ENCODE measurements around the gene ETV1. TPM values are rescaled to one million over a fixed set of nuclear protein-coding genes. Genes with fewer than 3 reads are reported as not detected.

The ETV1 gene
- total and polyA plus RNA-seq, 4 donors: 12.7 to 85.3 (median 45.1) TPM

- no peak for TF ChIP-seq CTCF (IDR thresholded peaks at IDR 0.05; ENCODE audit: control extremely low read depth, extremely low read depth)
- DNase-seq: no peak
- no peak overlapping the region for H3K4me3 ChIP-seq
- ATAC-seq (ENCODE audit: insufficient read depth, low FRiP score): no peak
- H3K9me3 ChIP-seq (ENCODE audit: control insufficient read depth in 4 of 4, insufficient read depth in 3 of 4, low read length in 3 of 4): peaks cover 0 to 3% (median 0%) of the 10 kb centered on the region in 4 donors
- no peak overlapping the region for H3K27ac ChIP-seq (ENCODE audit: low read depth in 1 of 2, low read length in 1 of 2)
- no peaks in the 10 kb centered on the region for H3K4me1 ChIP-seq (ENCODE audit: control insufficient read depth in 5 of 5, insufficient read depth in 5 of 5, low read length in 5 of 5)
- H3K36me3 ChIP-seq (ENCODE audit: control insufficient read depth in 4 of 4, insufficient read depth in 4 of 4, low read length in 4 of 4): no peaks in the 10 kb centered on the region
- WGBS, 2 donors: 83 to 89% methylated on average over 3 of the region's 3 CpGs
- no peaks in the 10 kb centered on the region for H3K27me3 ChIP-seq (ENCODE audit: control insufficient read depth in 3 of 3, insufficient read depth in 3 of 3, low read length in 2 of 3)
- H3K9ac ChIP-seq (ENCODE audit: insufficient read depth in 1 of 2, low read length in 2 of 2): no peak overlapping the region
Observed at GRCh38 chr7:14001139-14001538, 11.7 kb upstream of the ETV1 start.

GRCh38 chr7:14000247-14000646, 10.8 kb upstream of the ETV1 start:
- Histone ChIP-seq H3K27ac (ENCODE audit: low read depth in 1 of 2, low read length in 1 of 2) (no peak overlapping the region), H3K4me3 (no peak overlapping the region), H3K27me3 (ENCODE audit: control insufficient read depth in 3 of 3, insufficient read depth in 3 of 3, low read length in 2 of 3) (no peaks in the 10 kb centered on the region), H3K36me3 (ENCODE audit: control insufficient read depth in 4 of 4, insufficient read depth in 4 of 4, low read length in 4 of 4) (no peaks in the 10 kb centered on the region), H3K9me3 (ENCODE audit: control insufficient read depth in 4 of 4, insufficient read depth in 3 of 4, low read length in 3 of 4) (peaks cover 0 to 3% (median 0%) of the 10 kb centered on the region in 4 donors), H3K4me1 (ENCODE audit: control insufficient read depth in 5 of 5, insufficient read depth in 5 of 5, low read length in 5 of 5) (no peaks in the 10 kb centered on the region), H3K9ac (ENCODE audit: insufficient read depth in 1 of 2, low read length in 2 of 2) (no peak overlapping the region)
- WGBS, 2 donors: 64 to 66% methylated on average over 1 of the region's 1 CpG
- DNase-seq (no peak), ATAC-seq (ENCODE audit: insufficient read depth, low FRiP score) (peak; percentile 58)
- TF ChIP-seq CTCF (IDR thresholded peaks at IDR 0.05; ENCODE audit: control extremely low read depth, extremely low read depth): no peak

- Histone ChIP-seq H3K4me3 (no peak overlapping the region), H3K4me1 (ENCODE audit: control insufficient read depth in 5 of 5, insufficient read depth in 5 of 5, low read length in 5 of 5) (no peaks in the 10 kb centered on the region), H3K27me3 (ENCODE audit: control insufficient read depth in 3 of 3, insufficient read depth in 3 of 3, low read length in 2 of 3) (no peaks in the 10 kb centered on the region), H3K9ac (ENCODE audit: insufficient read depth in 1 of 2, low read length in 2 of 2) (no peak overlapping the region), H3K9me3 (ENCODE audit: control insufficient read depth in 4 of 4, insufficient read depth in 3 of 4, low read length in 3 of 4) (peaks cover 0 to 3% (median 0%) of the 10 kb centered on the region in 4 donors), H3K36me3 (ENCODE audit: control insufficient read depth in 4 of 4, insufficient read depth in 4 of 4, low read length in 4 of 4) (no peaks in the 10 kb centered on the region), H3K27ac (ENCODE audit: low read depth in 1 of 2, low read length in 1 of 2) (no peak overlapping the region)
- ATAC-seq (ENCODE audit: insufficient read depth, low FRiP score) (no peak), DNase-seq (no peak)
- 66 to 87% methylated on average over 5 of the region's 5 CpGs for WGBS, 2 donors
- no peak for TF ChIP-seq CTCF (IDR thresholded peaks at IDR 0.05; ENCODE audit: control extremely low read depth, extremely low read depth)
Observed at GRCh38 chr7:13998866-13999265, 9.4 kb upstream of the ETV1 start.

- peak in 2 of 3 donors; percentile 15 to 84 for DNase-seq
- H3K4me3 ChIP-seq: no peak overlapping the region
Observed at GRCh38 chr7:13992596-13992964, 3.1 kb upstream of the ETV1 start.

More at GRCh38 chr7:13992596-13992964, 3.1 kb upstream of the ETV1 start:
- Histone ChIP-seq H3K27me3 (ENCODE audit: control insufficient read depth in 3 of 3, insufficient read depth in 3 of 3, low read length in 2 of 3) (no peaks in the 10 kb centered on the region), H3K27ac (ENCODE audit: low read depth in 1 of 2, low read length in 1 of 2) (peak overlapping the region; percentile 89 to 92), H3K9me3 (ENCODE audit: control insufficient read depth in 4 of 4, insufficient read depth in 3 of 4, low read length in 3 of 4) (peaks cover 0 to 2% (median 0%) of the 10 kb centered on the region in 4 donors), H3K36me3 (ENCODE audit: control insufficient read depth in 4 of 4, insufficient read depth in 4 of 4, low read length in 4 of 4) (no peaks in the 10 kb centered on the region), H3K4me1 (ENCODE audit: control insufficient read depth in 5 of 5, insufficient read depth in 5 of 5, low read length in 5 of 5) (peaks cover 0 to 13% (median 2%) of the 10 kb centered on the region in 5 donors), H3K9ac (ENCODE audit: insufficient read depth in 1 of 2, low read length in 2 of 2) (peak overlapping the region in 1 of 2 donors; percentile 95)
- ATAC-seq (ENCODE audit: insufficient read depth, low FRiP score): no peak
- TF ChIP-seq CTCF (IDR thresholded peaks at IDR 0.05; ENCODE audit: control extremely low read depth, extremely low read depth): no peak
- WGBS, 2 donors: 52 to 71% methylated on average over 1 of the region's 1 CpG
